ENCODE results near the gene HELQ. TPM values are rescaled to one million over a fixed set of nuclear protein-coding genes. Genes with fewer than 3 reads are reported as not detected.
"Not testable (repeated sequence)": the region's sequence is repeated elsewhere in the genome, so short reads cannot be mapped to it uniquely, and the experiment has no call there.

The HELQ gene
- total RNA-seq, 1 experiment from 2014 or later = 14.6 TPM

GRCh38 chr4:83504503-83504902 is 48.9 kb upstream of the HELQ start:
- no peak for ATAC-seq
- Histone ChIP-seq H3K9ac (ENCODE audit: low read length) (no peak overlapping the region), H3K4me1 (ENCODE audit: control insufficient read depth in 1 of 2, insufficient read depth in 2 of 2, low read length in 2 of 2) (0 out of 4 replicates have a peak, but pooled peaks cover 0 to 2% of the 10 kb centered on the region in 2 experiments), H3K36me3 (ENCODE audit: control insufficient read depth in 1 of 2, insufficient read depth in 2 of 2, low read length in 2 of 2) (no peaks in the 10 kb centered on the region), H3K27me3 (ENCODE audit: insufficient read depth, low read length) (no peaks in the 10 kb centered on the region), H3K4me3 (replicated peaks in 1 of 2; ENCODE audit: low read depth in 1 of 2, low read length in 2 of 2) (no peak overlapping the region), H3K9me2 (ENCODE audit: insufficient read depth) (no peaks in the 10 kb centered on the region), H3K27ac (ENCODE audit: low read depth, low read length) (no peak overlapping the region), H3K79me2 (ENCODE audit: insufficient read depth, low read length) (no peaks in the 10 kb centered on the region), H4K20me1 (ENCODE audit: insufficient read depth) (no peaks in the 10 kb centered on the region), H3K4me2 (ENCODE audit: low read length) (no peak overlapping the region), H3K9me3 (ENCODE audit: control insufficient read depth in 1 of 2, insufficient read depth in 1 of 2, low read depth in 1 of 2, low read length in 2 of 2) (no peaks in the 10 kb centered on the region), H2AFZ (ENCODE audit: low read depth, low read length, poor library complexity, severe bottlenecking) (no peak overlapping the region)
- no peak for DNase-seq (ENCODE audit: low read depth, low spot score)
- intact Hi-C loops (cut with micrococcal nuclease) = loop anchor here (10.0 kb wide), 1 partner anchor 1000 kb away; no protein-coding TSS in a partner anchor
- no TSS peak for BruUV-seq (replicated peaks)
- TF ChIP-seq SIN3A (IDR thresholded peaks at IDR 0.05; ENCODE audit: low read depth) = no peak
- TF ChIP-seq POLR2A (IDR thresholded peaks at IDR 0.05; ENCODE audit: borderline replicate concordance, extremely low read depth, insufficient read depth, insufficient read length) = no peak
- TF ChIP-seq ZNF274 (IDR thresholded peaks at IDR 0.05; ENCODE audit: low read depth, low read length) = no peak
- POLR2A ChIA-PET = no interaction called here
- RAD21 ChIA-PET (ENCODE audit: low non-redundant PET in 1 of 2, low total read pairs in 2 of 2, uncharacterized antibody in 2 of 2, unreplicated experiment in 2 of 2) = no interaction called here
- CTCF ChIA-PET = no interaction called here

DNA sequence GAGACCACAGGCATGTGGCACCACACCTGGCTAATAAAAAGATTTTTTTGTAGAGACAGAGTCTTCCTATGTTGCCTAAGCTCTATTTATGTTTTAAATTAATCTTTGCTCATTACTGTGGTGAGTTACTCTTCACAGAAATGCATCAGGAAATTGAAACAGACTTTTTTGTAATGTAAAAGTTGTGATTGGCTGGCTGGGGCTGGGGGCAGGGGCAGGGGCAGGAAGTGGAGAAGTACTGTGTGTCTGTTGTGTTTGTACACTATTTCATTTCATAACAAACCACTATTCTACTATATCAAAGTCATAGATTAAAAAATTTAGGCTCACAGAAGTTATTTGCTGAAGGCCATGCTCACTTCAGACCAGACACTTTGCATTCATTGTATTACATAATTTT is 48.4 kb upstream of the HELQ start:
- intact Hi-C loops (cut with micrococcal nuclease) = loop anchor here (10.0 kb wide), 1 partner anchor 1001 kb away; no protein-coding TSS in a partner anchor
- POLR2A ChIA-PET = interaction anchor here (0.7 kb wide), 1 partner anchor 198 kb away, joined by 3 read pairs; no protein-coding TSS in a partner anchor

DNA sequence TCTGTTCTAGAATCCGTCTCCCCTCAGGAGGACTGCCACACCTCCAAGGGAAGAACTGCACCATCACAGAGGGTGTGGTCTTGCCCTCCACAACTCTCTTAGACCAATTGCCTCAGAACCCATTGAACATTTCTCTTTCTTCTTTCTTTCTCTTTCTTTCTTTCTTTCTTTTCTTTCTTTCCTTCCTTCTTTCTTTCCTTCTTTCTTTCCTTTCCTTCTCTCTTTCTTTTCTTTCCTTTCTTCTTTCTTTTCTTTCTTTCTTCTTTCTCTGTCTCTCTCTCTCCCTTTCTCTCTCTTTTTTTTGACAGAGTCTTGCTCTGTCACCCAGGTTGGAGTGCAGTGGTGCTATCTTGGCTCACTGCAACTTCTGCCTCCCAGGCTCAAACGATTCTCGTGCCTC is 46.0 kb upstream of the HELQ start:
- H2AFZ ChIP-seq (ENCODE audit: low read depth, low read length, poor library complexity, severe bottlenecking); ATAC-seq; RAD21 ChIA-PET (ENCODE audit: low non-redundant PET in 1 of 2, low total read pairs in 2 of 2, uncharacterized antibody in 2 of 2, unreplicated experiment in 2 of 2); BruUV-seq (replicated peaks); H4K20me1 ChIP-seq (ENCODE audit: insufficient read depth); H3K27me3 ChIP-seq (ENCODE audit: insufficient read depth, low read length); H3K4me1 ChIP-seq (ENCODE audit: control insufficient read depth in 1 of 2, insufficient read depth in 2 of 2, low read length in 2 of 2); H3K9ac ChIP-seq (ENCODE audit: low read length); H3K9me2 ChIP-seq (ENCODE audit: insufficient read depth); H3K4me3 ChIP-seq (replicated peaks in 1 of 2; ENCODE audit: low read depth in 1 of 2, low read length in 2 of 2); H3K79me2 ChIP-seq (ENCODE audit: insufficient read depth, low read length); H3K36me3 ChIP-seq (ENCODE audit: control insufficient read depth in 1 of 2, insufficient read depth in 2 of 2, low read length in 2 of 2); DNase-seq (ENCODE audit: low read depth, low spot score); H3K27ac ChIP-seq (ENCODE audit: low read depth, low read length); H3K9me3 ChIP-seq (ENCODE audit: control insufficient read depth in 1 of 2, insufficient read depth in 1 of 2, low read depth in 1 of 2, low read length in 2 of 2); CTCF ChIA-PET; POLR2A ChIA-PET; H3K4me2 ChIP-seq (ENCODE audit: low read length): not testable (repeated sequence)
- intact Hi-C loops (cut with micrococcal nuclease) = loop anchor here (10.0 kb wide), 1 partner anchor 1003 kb away; no protein-coding TSS in a partner anchor

More for the DNA sequence above, 48.4 kb upstream of the HELQ start:
- Histone ChIP-seq H3K9ac (ENCODE audit: low read length) (no peak overlapping the region), H3K27ac (ENCODE audit: low read depth, low read length) (no peak overlapping the region), H3K4me2 (ENCODE audit: low read length) (no peak overlapping the region), H3K9me2 (ENCODE audit: insufficient read depth) (no peaks in the 10 kb centered on the region), H2AFZ (ENCODE audit: low read depth, low read length, poor library complexity, severe bottlenecking) (no peak overlapping the region), H3K27me3 (ENCODE audit: insufficient read depth, low read length) (no peaks in the 10 kb centered on the region), H3K9me3 (ENCODE audit: control insufficient read depth in 1 of 2, insufficient read depth in 1 of 2, low read depth in 1 of 2, low read length in 2 of 2) (no peaks in the 10 kb centered on the region), H3K36me3 (ENCODE audit: control insufficient read depth in 1 of 2, insufficient read depth in 2 of 2, low read length in 2 of 2) (no peaks in the 10 kb centered on the region), H3K4me3 (replicated peaks in 1 of 2; ENCODE audit: low read depth in 1 of 2, low read length in 2 of 2) (no peak overlapping the region), H3K4me1 (ENCODE audit: control insufficient read depth in 1 of 2, insufficient read depth in 2 of 2, low read length in 2 of 2) (no peaks in the 10 kb centered on the region), H4K20me1 (ENCODE audit: insufficient read depth) (no peaks in the 10 kb centered on the region), H3K79me2 (ENCODE audit: insufficient read depth, low read length) (no peaks in the 10 kb centered on the region)
- TF ChIP-seq JUND (IDR thresholded peaks at IDR 0.05) (no peak), CEBPB (IDR thresholded peaks at IDR 0.05; ENCODE audit: low read depth) (no peak)
- no TSS peak for BruUV-seq (replicated peaks)
- ATAC-seq (no peak), DNase-seq (ENCODE audit: low read depth, low spot score) (no peak)
- ChIA-PET RAD21 (ENCODE audit: low non-redundant PET in 1 of 2, low total read pairs in 2 of 2, uncharacterized antibody in 2 of 2, unreplicated experiment in 2 of 2) (interaction anchor here in 1 of 2 experiments (0.7 kb wide), 1 partner anchor 163 kb away, joined by 7 read pairs; no protein-coding TSS in a partner anchor), CTCF (no interaction called here)

All from HCT116 (cell line).